HepG2 (cell line): Measurements from ENCODE around the gene ZFAND3. TPM values are rescaled to one million over a fixed set of nuclear protein-coding genes. Genes with fewer than 3 reads are reported as not detected.

Source experiments
- EEA1 ChIP-seq: sonication (generic); formaldehyde crosslinking; IDR thresholded peaks from 2 replicates; pipeline ENCODE4 v1.5.1; 2020; ENCODE audit warnings: mild to moderate bottlenecking, missing genetic modification reagents, borderline replicate concordance
- NAIF1 ChIP-seq: sonication (generic); formaldehyde crosslinking; IDR thresholded peaks from 2 replicates; pipeline ENCODE4 v1.5.0; 2020; ENCODE audit warnings: mild to moderate bottlenecking, missing genetic modification reagents, borderline replicate concordance
- NFYC ChIP-seq: IDR thresholded peaks from 2 replicates; pipeline ENCODE4 v1.6.1; 2016; ENCODE audit warnings: missing genetic modification reagents, missing compliant biosample characterization
- RXRB ChIP-seq: IDR thresholded peaks from 2 replicates; pipeline ENCODE4 v1.6.1; 2016; ENCODE audit warnings: borderline replicate concordance, missing genetic modification reagents, missing compliant biosample characterization
- SP4 ChIP-seq: sonication (generic); formaldehyde crosslinking; IDR thresholded peaks from 2 replicates; pipeline ENCODE4 v1.8.1; 2023; ENCODE audit warnings: mild to moderate bottlenecking, missing genetic modification reagents
- TBX2 ChIP-seq: sonication (generic); formaldehyde crosslinking; IDR thresholded peaks from 2 replicates; pipeline ENCODE4 v1.5.0; 2020; ENCODE audit warnings: missing genetic modification reagents, mild to moderate bottlenecking, borderline replicate concordance
- U2AF1 ChIP-seq: fragments of 200-400 bp; formaldehyde crosslinking; optimal IDR thresholded peaks from 2 replicates; pipeline ENCODE3; 2017; ENCODE audit warnings: mild to moderate bottlenecking, low read depth, low read length
- XBP1 ChIP-seq: sonication (generic); formaldehyde crosslinking; IDR thresholded peaks from 2 replicates; pipeline ENCODE4 v1.5.0; 2020; ENCODE audit warnings: missing genetic modification reagents
- ZNF773 ChIP-seq: sonication (generic); formaldehyde crosslinking; IDR thresholded peaks from 2 replicates; pipeline ENCODE4 v1.4.0; 2020; ENCODE audit warnings: missing genetic modification reagents, borderline replicate concordance
- polyA plus RNA-seq, 8 experiments: library from polyadenylated mRNA; depleted of rRNA in 3 of 8; stranded (reverse) in 7 of 8; unstranded in 1 of 8; fragments of >200 nt; fragmentation: Illumina TruSeq in 4 of 8; extraction: Trizol in 4 of 8; gene quantifications; 2 replicates each; pipeline versions ENCODE4 v1.2.1 to v1.2.3, GENCODE V29; 2011 to 2016; ENCODE audit warnings: low read depth in 4 of 8, missing spikeins in 1 of 8, mixed read lengths in 1 of 8; ENCODE audit not compliant: insufficient read depth in 1 of 8
- total RNA-seq, 5 experiments: library from RNA; depleted of rRNA; stranded (reverse); fragments of >200 nt; fragmentation: Illumina TruSeq; extraction: Trizol; gene quantifications; 2 replicates each; pipeline ENCODE4 v1.2.3, GENCODE V29; 2016; ENCODE audit warnings: low read depth in 1 of 5
- TF ChIP-seq, protein P1 (sequence below): sonication (generic); formaldehyde crosslinking; IDR thresholded peaks from 2 replicates; pipeline ENCODE4 v1.5.1; 2020; ENCODE audit warnings: mild to moderate bottlenecking, missing genetic modification reagents, borderline replicate concordance
- TF ChIP-seq, protein P2 (sequence below): sonication (generic); formaldehyde crosslinking; IDR thresholded peaks from 2 replicates; pipeline ENCODE4 v1.5.1; 2020; ENCODE audit warnings: missing genetic modification reagents, mild to moderate bottlenecking, borderline replicate concordance
- TF ChIP-seq, protein P3 (sequence below): sonication (generic); formaldehyde crosslinking; IDR thresholded peaks from 2 replicates; pipeline ENCODE4 v1.8.1; 2023; ENCODE audit warnings: missing genetic modification reagents, inconsistent platforms, borderline replicate concordance
- TF ChIP-seq, protein P4 (sequence below), 2 experiments: IDR thresholded peaks; 2 replicates each; pipeline ENCODE4 v1.6.1; 2011 to 2012; ENCODE audit warnings: low read length in 2 of 2, borderline replicate concordance in 1 of 2, low read depth in 1 of 2, mild to moderate bottlenecking in 1 of 2, moderate library complexity in 1 of 2

ZFAND3 gene
- total and polyA plus RNA-seq, 2 of the 13 experiments (the other 11 are each of a cell fraction or from before 2014, with no cell fraction given): 16.4 to 17.1 TPM

DNA sequence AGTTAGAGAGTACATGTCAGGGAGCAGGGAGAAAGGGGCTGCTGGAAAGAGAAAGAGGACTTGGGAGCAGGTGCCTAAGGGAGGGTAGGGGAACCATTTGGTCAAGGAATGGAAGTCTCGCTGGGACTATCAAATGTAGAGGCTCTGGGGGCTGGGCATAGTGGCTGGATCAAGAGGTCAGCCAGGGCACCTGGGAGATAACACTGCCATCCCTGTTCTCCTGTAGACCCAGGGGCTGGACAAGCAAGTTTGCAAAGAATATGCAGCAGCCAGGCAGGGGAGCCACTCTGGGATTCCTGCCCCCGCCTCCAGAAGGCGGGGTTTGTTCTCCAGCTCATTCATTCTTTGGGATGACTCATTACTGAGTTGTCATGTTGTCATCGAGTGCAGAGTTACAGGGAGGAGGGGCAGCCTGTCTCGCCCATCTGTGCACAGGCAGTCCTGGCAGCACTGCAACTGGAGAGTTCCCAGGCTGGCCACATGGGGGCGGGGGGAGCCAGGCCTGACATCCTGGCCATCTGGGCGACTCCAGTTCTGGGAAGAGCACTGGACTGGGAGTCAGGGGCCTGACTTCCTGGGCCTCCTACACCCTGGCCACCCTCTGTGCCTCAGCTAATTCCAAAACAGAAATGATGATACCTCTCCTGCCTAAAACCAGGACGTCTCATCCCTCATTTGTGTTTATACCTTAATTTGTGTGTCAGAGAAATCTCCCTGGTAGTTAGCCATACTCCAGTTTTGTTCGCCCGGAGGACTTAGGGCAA is 28.2 kb upstream of the ZFAND3 start (continued):
- TF ChIP-seq, protein P1, sequence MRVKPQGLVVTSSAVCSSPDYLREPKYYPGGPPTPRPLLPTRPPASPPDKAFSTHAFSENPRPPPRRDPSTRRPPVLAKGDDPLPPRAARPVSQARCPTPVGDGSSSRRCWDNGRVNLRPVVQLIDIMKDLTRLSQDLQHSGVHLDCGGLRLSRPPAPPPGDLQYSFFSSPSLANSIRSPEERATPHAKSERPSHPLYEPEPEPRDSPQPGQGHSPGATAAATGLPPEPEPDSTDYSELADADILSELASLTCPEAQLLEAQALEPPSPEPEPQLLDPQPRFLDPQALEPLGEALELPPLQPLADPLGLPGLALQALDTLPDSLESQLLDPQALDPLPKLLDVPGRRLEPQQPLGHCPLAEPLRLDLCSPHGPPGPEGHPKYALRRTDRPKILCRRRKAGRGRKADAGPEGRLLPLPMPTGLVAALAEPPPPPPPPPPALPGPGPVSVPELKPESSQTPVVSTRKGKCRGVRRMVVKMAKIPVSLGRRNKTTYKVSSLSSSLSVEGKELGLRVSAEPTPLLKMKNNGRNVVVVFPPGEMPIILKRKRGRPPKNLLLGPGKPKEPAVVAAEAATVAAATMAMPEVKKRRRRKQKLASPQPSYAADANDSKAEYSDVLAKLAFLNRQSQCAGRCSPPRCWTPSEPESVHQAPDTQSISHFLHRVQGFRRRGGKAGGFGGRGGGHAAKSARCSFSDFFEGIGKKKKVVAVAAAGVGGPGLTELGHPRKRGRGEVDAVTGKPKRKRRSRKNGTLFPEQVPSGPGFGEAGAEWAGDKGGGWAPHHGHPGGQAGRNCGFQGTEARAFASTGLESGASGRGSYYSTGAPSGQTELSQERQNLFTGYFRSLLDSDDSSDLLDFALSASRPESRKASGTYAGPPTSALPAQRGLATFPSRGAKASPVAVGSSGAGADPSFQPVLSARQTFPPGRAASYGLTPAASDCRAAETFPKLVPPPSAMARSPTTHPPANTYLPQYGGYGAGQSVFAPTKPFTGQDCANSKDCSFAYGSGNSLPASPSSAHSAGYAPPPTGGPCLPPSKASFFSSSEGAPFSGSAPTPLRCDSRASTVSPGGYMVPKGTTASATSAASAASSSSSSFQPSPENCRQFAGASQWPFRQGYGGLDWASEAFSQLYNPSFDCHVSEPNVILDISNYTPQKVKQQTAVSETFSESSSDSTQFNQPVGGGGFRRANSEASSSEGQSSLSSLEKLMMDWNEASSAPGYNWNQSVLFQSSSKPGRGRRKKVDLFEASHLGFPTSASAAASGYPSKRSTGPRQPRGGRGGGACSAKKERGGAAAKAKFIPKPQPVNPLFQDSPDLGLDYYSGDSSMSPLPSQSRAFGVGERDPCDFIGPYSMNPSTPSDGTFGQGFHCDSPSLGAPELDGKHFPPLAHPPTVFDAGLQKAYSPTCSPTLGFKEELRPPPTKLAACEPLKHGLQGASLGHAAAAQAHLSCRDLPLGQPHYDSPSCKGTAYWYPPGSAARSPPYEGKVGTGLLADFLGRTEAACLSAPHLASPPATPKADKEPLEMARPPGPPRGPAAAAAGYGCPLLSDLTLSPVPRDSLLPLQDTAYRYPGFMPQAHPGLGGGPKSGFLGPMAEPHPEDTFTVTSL (CRISPR knock-in tag): peak; percentile 65
- TF ChIP-seq NFYC (peak; percentile 35), NAIF1 (CRISPR knock-in tag) (no peak), SP4 (peak; percentile 67; the same call in 1 of the 2 replicates), RXRB (CRISPR knock-in tag) (peak; percentile 83), TBX2 (peak; percentile 79), U2AF1 (no peak), XBP1 (CRISPR knock-in tag) (peak; percentile 43; the same call in 1 of the 2 replicates), ZNF773 (CRISPR knock-in tag) (no peak), EEA1 (peak; percentile 21; the same call in 1 of the 2 replicates)
- TF ChIP-seq, protein P2, sequence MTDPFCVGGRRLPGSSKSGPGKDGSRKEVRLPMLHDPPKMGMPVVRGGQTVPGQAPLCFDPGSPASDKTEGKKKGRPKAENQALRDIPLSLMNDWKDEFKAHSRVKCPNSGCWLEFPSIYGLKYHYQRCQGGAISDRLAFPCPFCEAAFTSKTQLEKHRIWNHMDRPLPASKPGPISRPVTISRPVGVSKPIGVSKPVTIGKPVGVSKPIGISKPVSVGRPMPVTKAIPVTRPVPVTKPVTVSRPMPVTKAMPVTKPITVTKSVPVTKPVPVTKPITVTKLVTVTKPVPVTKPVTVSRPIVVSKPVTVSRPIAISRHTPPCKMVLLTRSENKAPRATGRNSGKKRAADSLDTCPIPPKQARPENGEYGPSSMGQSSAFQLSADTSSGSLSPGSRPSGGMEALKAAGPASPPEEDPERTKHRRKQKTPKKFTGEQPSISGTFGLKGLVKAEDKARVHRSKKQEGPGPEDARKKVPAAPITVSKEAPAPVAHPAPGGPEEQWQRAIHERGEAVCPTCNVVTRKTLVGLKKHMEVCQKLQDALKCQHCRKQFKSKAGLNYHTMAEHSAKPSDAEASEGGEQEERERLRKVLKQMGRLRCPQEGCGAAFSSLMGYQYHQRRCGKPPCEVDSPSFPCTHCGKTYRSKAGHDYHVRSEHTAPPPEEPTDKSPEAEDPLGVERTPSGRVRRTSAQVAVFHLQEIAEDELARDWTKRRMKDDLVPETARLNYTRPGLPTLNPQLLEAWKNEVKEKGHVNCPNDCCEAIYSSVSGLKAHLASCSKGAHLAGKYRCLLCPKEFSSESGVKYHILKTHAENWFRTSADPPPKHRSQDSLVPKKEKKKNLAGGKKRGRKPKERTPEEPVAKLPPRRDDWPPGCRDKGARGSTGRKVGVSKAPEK (CRISPR knock-in tag): no peak; the same call in 1 of the 2 replicates
- TF ChIP-seq, protein P3, sequence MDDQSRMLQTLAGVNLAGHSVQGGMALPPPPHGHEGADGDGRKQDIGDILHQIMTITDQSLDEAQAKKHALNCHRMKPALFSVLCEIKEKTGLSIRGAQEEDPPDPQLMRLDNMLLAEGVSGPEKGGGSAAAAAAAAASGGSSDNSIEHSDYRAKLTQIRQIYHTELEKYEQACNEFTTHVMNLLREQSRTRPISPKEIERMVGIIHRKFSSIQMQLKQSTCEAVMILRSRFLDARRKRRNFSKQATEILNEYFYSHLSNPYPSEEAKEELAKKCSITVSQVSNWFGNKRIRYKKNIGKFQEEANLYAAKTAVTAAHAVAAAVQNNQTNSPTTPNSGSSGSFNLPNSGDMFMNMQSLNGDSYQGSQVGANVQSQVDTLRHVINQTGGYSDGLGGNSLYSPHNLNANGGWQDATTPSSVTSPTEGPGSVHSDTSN (CRISPR knock-in tag): no peak
- TF ChIP-seq, protein P4, sequence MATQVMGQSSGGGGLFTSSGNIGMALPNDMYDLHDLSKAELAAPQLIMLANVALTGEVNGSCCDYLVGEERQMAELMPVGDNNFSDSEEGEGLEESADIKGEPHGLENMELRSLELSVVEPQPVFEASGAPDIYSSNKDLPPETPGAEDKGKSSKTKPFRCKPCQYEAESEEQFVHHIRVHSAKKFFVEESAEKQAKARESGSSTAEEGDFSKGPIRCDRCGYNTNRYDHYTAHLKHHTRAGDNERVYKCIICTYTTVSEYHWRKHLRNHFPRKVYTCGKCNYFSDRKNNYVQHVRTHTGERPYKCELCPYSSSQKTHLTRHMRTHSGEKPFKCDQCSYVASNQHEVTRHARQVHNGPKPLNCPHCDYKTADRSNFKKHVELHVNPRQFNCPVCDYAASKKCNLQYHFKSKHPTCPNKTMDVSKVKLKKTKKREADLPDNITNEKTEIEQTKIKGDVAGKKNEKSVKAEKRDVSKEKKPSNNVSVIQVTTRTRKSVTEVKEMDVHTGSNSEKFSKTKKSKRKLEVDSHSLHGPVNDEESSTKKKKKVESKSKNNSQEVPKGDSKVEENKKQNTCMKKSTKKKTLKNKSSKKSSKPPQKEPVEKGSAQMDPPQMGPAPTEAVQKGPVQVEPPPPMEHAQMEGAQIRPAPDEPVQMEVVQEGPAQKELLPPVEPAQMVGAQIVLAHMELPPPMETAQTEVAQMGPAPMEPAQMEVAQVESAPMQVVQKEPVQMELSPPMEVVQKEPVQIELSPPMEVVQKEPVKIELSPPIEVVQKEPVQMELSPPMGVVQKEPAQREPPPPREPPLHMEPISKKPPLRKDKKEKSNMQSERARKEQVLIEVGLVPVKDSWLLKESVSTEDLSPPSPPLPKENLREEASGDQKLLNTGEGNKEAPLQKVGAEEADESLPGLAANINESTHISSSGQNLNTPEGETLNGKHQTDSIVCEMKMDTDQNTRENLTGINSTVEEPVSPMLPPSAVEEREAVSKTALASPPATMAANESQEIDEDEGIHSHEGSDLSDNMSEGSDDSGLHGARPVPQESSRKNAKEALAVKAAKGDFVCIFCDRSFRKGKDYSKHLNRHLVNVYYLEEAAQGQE (IDR thresholded peaks at IDR 0.05; ENCODE audit: borderline replicate concordance in 1 of 2, low read depth in 1 of 2, low read length in 2 of 2): no peak
